Measurements from ENCODE around the gene TSPAN31.

Gene TSPAN31

GRCh38 chr12:57722716-57723629, 21.9 kb upstream of the TSPAN31 start:
- no peak for DNase-seq (ENCODE audit: low read depth)

GRCh38 chr12:57723630-57723962, 21.2 kb upstream of the TSPAN31 start:
- DNase-seq (ENCODE audit: low read depth) = no peak

GRCh38 chr12:57724003-57724935, 20.6 kb upstream of the TSPAN31 start:
- DNase-seq (ENCODE audit: low read depth) = no peak

- no peak for DNase-seq (ENCODE audit: low read depth)
Measured at GRCh38 chr12:57724936-57725740, 19.7 kb upstream of the TSPAN31 start.

GRCh38 chr12:57725851-57726150, 19.0 kb upstream of the TSPAN31 start:
- DNase-seq (ENCODE audit: low read depth) = no peak

GRCh38 chr12:57726151-57726883, 18.5 kb upstream of the TSPAN31 start:
- DNase-seq (ENCODE audit: low read depth) = no peak

- DNase-seq (ENCODE audit: low read depth) = no peak
Measured at GRCh38 chr12:57726884-57727757, 17.7 kb upstream of the TSPAN31 start.

GRCh38 chr12:57727758-57728395, 17.0 kb upstream of the TSPAN31 start:
- no peak for DNase-seq (ENCODE audit: low read depth)

GRCh38 chr12:57729321-57729844, 15.5 kb upstream of the TSPAN31 start:
- DNase-seq (ENCODE audit: low read depth) = no peak

- no peak for DNase-seq (ENCODE audit: low read depth)
Measured at GRCh38 chr12:57730336-57731067, 14.3 kb upstream of the TSPAN31 start.

GRCh38 chr12:57731411-57732080, 13.3 kb upstream of the TSPAN31 start:
- no peak for DNase-seq (ENCODE audit: low read depth)

- no peak for DNase-seq (ENCODE audit: low read depth)
Measured at GRCh38 chr12:57732270-57732669, 12.6 kb upstream of the TSPAN31 start.

GRCh38 chr12:57732726-57733593, 11.9 kb upstream of the TSPAN31 start:
- no peak for DNase-seq (ENCODE audit: low read depth)

- no peak for DNase-seq (ENCODE audit: low read depth)
Measured at GRCh38 chr12:57733928-57734327, 10.9 kb upstream of the TSPAN31 start.

GRCh38 chr12:57734591-57734990, 10.2 kb upstream of the TSPAN31 start:
- no peak for DNase-seq (ENCODE audit: low read depth)

- DNase-seq (ENCODE audit: low read depth) = no peak
Measured at GRCh38 chr12:57735198-57735855, 9.5 kb upstream of the TSPAN31 start.
